RWPE2 (cell line): ENCODE results near the gene ING2.
A peak's percentile ranks its signal among the peaks of the same experiment; 100 is the strongest.
"Not testable (repeated sequence)": the region's sequence is repeated elsewhere in the genome, so short reads cannot be mapped to it uniquely, and the experiment has no call there.

Source experiments
- ATAC-seq: fragments of 200-7000 bp; cut with Tn5 transposase; 3 replicates; pipeline ENCODE4 v1.9.1; 2021; ENCODE audit warnings: low read depth
- DNase-seq: peaks from one replicate; pipeline ENCODE4 v3.0.0-alpha.2; 2020; ENCODE audit warnings: low spot score
- H3K27ac ChIP-seq: fragments of 450-650 bp; 2 replicates; pipeline ENCODE4 v1.5.1; 2017; ENCODE audit warnings: mild to moderate bottlenecking; ENCODE audit not compliant: poor library complexity, severe bottlenecking
- H3K27me3 ChIP-seq: fragments of 250-450 bp; sonication (Bioruptor Pico); 2 replicates; pipeline ENCODE4 v1.5.1; 2021; ENCODE audit warnings: mild to moderate bottlenecking, moderate library complexity; ENCODE audit not compliant: insufficient read depth, poor library complexity, severe bottlenecking
- H3K36me3 ChIP-seq: fragments of 250-450 bp; sonication (Bioruptor Pico); 2 replicates; pipeline ENCODE4 v1.5.1; 2020; ENCODE audit warnings: low read depth, mild to moderate bottlenecking, moderate library complexity
- H3K4me1 ChIP-seq: fragments of 250-450 bp; sonication (Bioruptor Pico); 2 replicates; pipeline ENCODE4 v1.5.1; 2021; ENCODE audit warnings: mild to moderate bottlenecking, moderate library complexity; ENCODE audit not compliant: insufficient read depth, poor library complexity, severe bottlenecking
- H3K4me3 ChIP-seq: fragments of 250-450 bp; sonication (Bioruptor Pico); 2 replicates; pipeline ENCODE4 v1.5.1; 2021; ENCODE audit warnings: mild to moderate bottlenecking, moderate library complexity; ENCODE audit not compliant: severe bottlenecking
- H3K9me3 ChIP-seq: fragments of 250-450 bp; sonication (Bioruptor Pico); 2 replicates; pipeline ENCODE4 v1.5.1; 2021; ENCODE audit warnings: mild to moderate bottlenecking, moderate library complexity; ENCODE audit not compliant: severe bottlenecking
- CTCF ChIP-seq: fragments of 450-650 bp; IDR thresholded peaks from one replicate; pipeline ENCODE4 v1.5.1; 2017; ENCODE audit warnings: mild to moderate bottlenecking, moderate library complexity; ENCODE audit not compliant: poor library complexity, severe bottlenecking

The ING2 gene

GRCh38 chr4:183504930-183505610 is at the start of gene ING2:
Gene ING2, plus strand, starts transcription at chr4:183505058. Its CDS starts 138 bp downstream, at chr4:183505196.
- peaks cover 1% of the 10 kb centered on the region for H3K36me3 ChIP-seq
- TF ChIP-seq CTCF = no peak
- peak; percentile 52 for ATAC-seq
- peak within 1 kb of the TSS; percentile 92 for H3K4me3 ChIP-seq
- H3K9me3 ChIP-seq = no peaks in the 10 kb centered on the region
- H3K4me1 ChIP-seq = peaks cover 16% of the 10 kb centered on the region
- DNase-seq = peak; percentile 76
- no peaks in the 10 kb centered on the region for H3K27me3 ChIP-seq
- peak within 1 kb of the TSS; percentile 87 for H3K27ac ChIP-seq

- H3K27ac ChIP-seq = no peak overlapping the region
- H3K27me3 ChIP-seq = no peaks in the 10 kb centered on the region
- no peaks in the 10 kb centered on the region for H3K9me3 ChIP-seq
- DNase-seq = no peak
- ATAC-seq = no peak
- H3K36me3 ChIP-seq = no peaks in the 10 kb centered on the region; the same call in 1 of the 2 replicates
- TF ChIP-seq CTCF = no peak
- H3K4me1 ChIP-seq = no peaks in the 10 kb centered on the region
- H3K4me3 ChIP-seq = no peak overlapping the region
Measured at GRCh38 chr4:183455431-183456195, 49.2 kb upstream of the ING2 start.

GRCh38 chr4:183458005-183458404 is 46.9 kb upstream of the ING2 start:
- H3K4me3 ChIP-seq = no peak overlapping the region
- H3K27ac ChIP-seq = no peak overlapping the region
- H3K27me3 ChIP-seq = no peaks in the 10 kb centered on the region
- no peaks in the 10 kb centered on the region for H3K9me3 ChIP-seq
- H3K36me3 ChIP-seq = no peaks in the 10 kb centered on the region
- ATAC-seq (no peak), DNase-seq (no peak)
- TF ChIP-seq CTCF = no peak
- H3K4me1 ChIP-seq = no peaks in the 10 kb centered on the region

GRCh38 chr4:183463903-183464619 is 40.8 kb upstream of the ING2 start:
- H3K4me3 ChIP-seq, DNase-seq, H3K9me3 ChIP-seq: not testable (repeated sequence)

GRCh38 chr4:183465879-183466278 is 39.0 kb upstream of the ING2 start:
- not testable (repeated sequence) for H3K4me3 ChIP-seq, H3K36me3 ChIP-seq, H3K9me3 ChIP-seq, ATAC-seq, DNase-seq, H3K27me3 ChIP-seq, H3K27ac ChIP-seq
- H3K4me1 ChIP-seq = peaks cover 13% of the 10 kb centered on the region

More at GRCh38 chr4:183463903-183464619, 40.8 kb upstream of the ING2 start:
- not testable (repeated sequence) for ATAC-seq, H3K27ac ChIP-seq, H3K4me1 ChIP-seq, H3K36me3 ChIP-seq, H3K27me3 ChIP-seq
